Stimulated activated CD8-positive, alpha-beta memory T cell treated with anti-CD3 and anti-CD28 coated beads, Interleukin-12 subunit alpha, Interleukin-12 subunit beta, amount 100 ng/mL, for 4 hours (primary cell): ENCODE measurements around the gene CEP43.

Experiments
- DNase-seq: peaks from one replicate; pipeline ENCODE4 v3.0.0-alpha.2; 2020; ENCODE audit warnings: low read depth

Gene CEP43

GRCh38 chr6:166999145-166999883 lies at the start of gene CEP43:
CEP43 (plus strand) TSS chr6:166999397; CDS start chr6:166999413, 16 bp downstream.
- DNase-seq: peak; percentile 91

- DNase-seq: no peak
Measured at GRCh38 chr6:166949528-166950442, 49.4 kb upstream of the CEP43 start.

GRCh38 chr6:166950443-166950821 lies 48.8 kb upstream of the CEP43 start:
- DNase-seq: no peak

- peak; percentile 16 for DNase-seq
Measured at GRCh38 chr6:166950892-166951669, 48.1 kb upstream of the CEP43 start.

GRCh38 chr6:166951670-166952060 lies 47.5 kb upstream of the CEP43 start:
- no peak for DNase-seq

GRCh38 chr6:166952121-166952520 lies 47.1 kb upstream of the CEP43 start:
- DNase-seq: no peak

- no peak for DNase-seq
Measured at GRCh38 chr6:166952567-166953486, 46.4 kb upstream of the CEP43 start.

GRCh38 chr6:166954118-166954713 lies 45.0 kb upstream of the CEP43 start:
- no peak for DNase-seq

- DNase-seq: no peak
Measured at GRCh38 chr6:166955121-166955864, 43.9 kb upstream of the CEP43 start.

GRCh38 chr6:166955865-166956443 lies 43.2 kb upstream of the CEP43 start:
- no peak for DNase-seq

- DNase-seq: peak; percentile 97
Measured at GRCh38 chr6:166956444-166957086, 42.6 kb upstream of the CEP43 start, which contains the start of gene RNASET2. RNASET2 (minus strand) TSS chr6:166956550; CDS start chr6:166956182, 368 bp downstream.

- DNase-seq: peak; percentile 19
Measured at GRCh38 chr6:166957087-166957804, 42.0 kb upstream of the CEP43 start.

- no peak for DNase-seq
Measured at GRCh38 chr6:166957805-166958076, 41.5 kb upstream of the CEP43 start.

GRCh38 chr6:166958926-166959861 lies 40.0 kb upstream of the CEP43 start:
- DNase-seq: no peak

GRCh38 chr6:166959911-166960608 lies 39.1 kb upstream of the CEP43 start:
- no peak for DNase-seq

- DNase-seq: no peak
Measured at GRCh38 chr6:166960609-166960978, 38.6 kb upstream of the CEP43 start.

- DNase-seq: no peak
Measured at GRCh38 chr6:166966268-166966667, 32.9 kb upstream of the CEP43 start.
